Skeletal muscle tissue (tissue), 4 donors: Measurements from ENCODE around the gene ASB5. TPM values are rescaled to one million over a fixed set of nuclear protein-coding genes. Genes with fewer than 3 reads are reported as not detected.

Experiments used
- H3K27ac ChIP-seq: one replicate; pipeline ENCODE4 v1.7.0; 2013; ENCODE audit warnings: mild to moderate bottlenecking, low read depth, low read length, inconsistent platforms
- H3K27me3 ChIP-seq, 3 donors: one replicate each; pipeline ENCODE4 v1.7.0; 2013; ENCODE audit warnings: low read length in 3 of 3; ENCODE audit not compliant: control insufficient read depth in 3 of 3, insufficient read depth in 3 of 3
- H3K36me3 ChIP-seq, 3 donors: one replicate each; pipeline ENCODE4 v1.7.0; 2013; ENCODE audit warnings: low read length in 3 of 3; ENCODE audit not compliant: control insufficient read depth in 3 of 3, insufficient read depth in 3 of 3
- H3K4me1 ChIP-seq, 3 donors: one replicate each; pipeline ENCODE4 v1.7.0; 2013; ENCODE audit warnings: low read length in 3 of 3, mild to moderate bottlenecking in 3 of 3; ENCODE audit not compliant: control insufficient read depth in 3 of 3, insufficient read depth in 3 of 3
- H3K4me3 ChIP-seq, 3 donors: one replicate each; pipeline ENCODE4 v1.7.0; 2013; ENCODE audit warnings: low read length in 3 of 3
- H3K9ac ChIP-seq, 3 donors: one replicate each; pipeline ENCODE4 v1.7.0; 2013; ENCODE audit warnings: low read length in 3 of 3, mild to moderate bottlenecking in 3 of 3, moderate library complexity in 2 of 3, low read depth in 1 of 3
- H3K9me3 ChIP-seq, 3 donors: one replicate each; pipeline ENCODE4 v1.7.0; 2013; ENCODE audit warnings: low read length in 3 of 3; ENCODE audit not compliant: control insufficient read depth in 3 of 3
- total RNA-seq: library from RNA; depleted of rRNA; stranded (reverse); fragments of >200 nt; gene quantifications from one replicate; pipeline ENCODE4 v1.2.3, GENCODE V29; 2014
- donor health status: Osteomylitis.

The ASB5 gene
- total RNA-seq = 77.8 TPM

GRCh38 chr4:176268963-176269362 lies at the start of gene ASB5:
ASB5 (minus strand) TSS chr4:176269222; CDS start chr4:176269108, 114 bp downstream.
- Histone ChIP-seq H3K9me3 (no peaks in the 10 kb centered on the region), H3K27ac (peak within 1 kb of the TSS; percentile 93), H3K4me1 (peaks cover 0 to 3% (median 2%) of the 10 kb centered on the region in 3 donors), H3K9ac (peak within 1 kb of the TSS; percentile 77 to 92 (median 84)), H3K4me3 (peak within 1 kb of the TSS; percentile 77 to 90 (median 81)), H3K27me3 (no peaks in the 10 kb centered on the region), H3K36me3 (peaks cover 5 to 12% (median 11%) of the 10 kb centered on the region in 3 donors)

- Histone ChIP-seq H3K9me3 (no peaks in the 10 kb centered on the region), H3K4me3 (no peak overlapping the region), H3K9ac (no peak overlapping the region), H3K4me1 (no peaks in the 10 kb centered on the region), H3K36me3 (no peaks in the 10 kb centered on the region), H3K27ac (no peak overlapping the region), H3K27me3 (no peaks in the 10 kb centered on the region)
Measured at GRCh38 chr4:176313596-176314336, 44.7 kb upstream of the ASB5 start.

GRCh38 chr4:176309772-176310171 lies 40.8 kb upstream of the ASB5 start:
- H3K9me3 ChIP-seq = no peaks in the 10 kb centered on the region
- no peaks in the 10 kb centered on the region for H3K27me3 ChIP-seq
- no peak overlapping the region for H3K4me3 ChIP-seq
- H3K9ac ChIP-seq = no peak overlapping the region
- H3K27ac ChIP-seq = no peak overlapping the region
- H3K4me1 ChIP-seq = no peaks in the 10 kb centered on the region
- H3K36me3 ChIP-seq = no peaks in the 10 kb centered on the region

- Histone ChIP-seq H3K36me3 (no peaks in the 10 kb centered on the region), H3K27ac (no peak overlapping the region), H3K27me3 (no peaks in the 10 kb centered on the region), H3K9ac (no peak overlapping the region), H3K9me3 (no peaks in the 10 kb centered on the region), H3K4me1 (no peaks in the 10 kb centered on the region), H3K4me3 (no peak overlapping the region)
Measured at GRCh38 chr4:176309046-176309445, 40.0 kb upstream of the ASB5 start.

DNA sequence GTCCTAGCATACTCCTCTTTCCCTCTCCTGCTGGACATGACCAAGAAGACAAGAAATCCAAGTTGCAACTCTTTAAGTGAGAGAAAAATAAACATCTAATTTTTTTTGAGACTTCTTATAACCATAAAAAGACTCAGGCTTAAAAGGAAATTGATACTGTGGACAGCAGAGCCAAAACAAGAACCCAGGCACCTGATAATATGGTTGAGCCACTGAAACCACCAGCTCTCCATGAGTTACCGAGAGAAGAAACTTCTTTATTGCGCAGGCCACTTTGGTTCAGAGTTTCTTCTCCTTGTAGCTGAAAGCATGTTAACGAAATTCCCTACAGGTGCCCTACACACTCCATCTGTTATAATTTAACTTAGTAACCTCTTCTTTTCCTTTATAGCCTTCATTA lies 39.4 kb upstream of the ASB5 start:
- H3K27ac ChIP-seq = no peak overlapping the region
- no peaks in the 10 kb centered on the region for H3K9me3 ChIP-seq
- H3K9ac ChIP-seq = no peak overlapping the region
- no peaks in the 10 kb centered on the region for H3K36me3 ChIP-seq
- H3K4me1 ChIP-seq = no peaks in the 10 kb centered on the region
- H3K27me3 ChIP-seq = no peaks in the 10 kb centered on the region
- no peak overlapping the region for H3K4me3 ChIP-seq

GRCh38 chr4:176307666-176307930 lies 38.6 kb upstream of the ASB5 start:
- H3K27ac ChIP-seq = no peak overlapping the region
- no peaks in the 10 kb centered on the region for H3K27me3 ChIP-seq
- H3K9ac ChIP-seq = no peak overlapping the region
- H3K4me3 ChIP-seq = no peak overlapping the region
- H3K4me1 ChIP-seq = no peaks in the 10 kb centered on the region
- H3K9me3 ChIP-seq = no peaks in the 10 kb centered on the region
- H3K36me3 ChIP-seq = no peaks in the 10 kb centered on the region

- Histone ChIP-seq H3K27ac (no peak overlapping the region), H3K27me3 (no peaks in the 10 kb centered on the region), H3K4me3 (no peak overlapping the region), H3K9ac (no peak overlapping the region), H3K36me3 (no peaks in the 10 kb centered on the region), H3K4me1 (no peaks in the 10 kb centered on the region), H3K9me3 (no peaks in the 10 kb centered on the region)
Measured at GRCh38 chr4:176306837-176307665, 38.0 kb upstream of the ASB5 start.

DNA sequence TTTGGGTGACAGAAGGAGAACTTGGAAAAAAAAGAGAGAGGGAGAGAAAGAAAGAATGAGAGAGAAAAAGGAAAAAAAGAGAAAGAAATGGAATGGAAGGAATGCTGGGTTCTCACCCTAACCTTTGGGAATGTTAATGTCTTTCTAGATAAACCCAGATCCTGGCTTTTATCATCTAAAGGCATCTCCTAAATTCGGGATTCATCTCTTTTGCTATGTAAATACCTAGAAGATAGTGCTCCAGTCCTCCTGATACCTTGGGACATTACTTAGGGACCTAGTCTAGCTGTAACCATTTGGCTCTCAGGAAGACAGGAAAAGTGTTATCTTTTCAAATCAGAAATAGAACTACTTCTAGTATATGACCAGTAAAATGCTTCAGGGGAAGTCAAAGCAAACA lies 34.9 kb upstream of the ASB5 start:
- no peaks in the 10 kb centered on the region for H3K36me3 ChIP-seq
- no peak overlapping the region for H3K9ac ChIP-seq
- no peaks in the 10 kb centered on the region for H3K4me1 ChIP-seq
- H3K27me3 ChIP-seq = no peaks in the 10 kb centered on the region
- no peak overlapping the region for H3K27ac ChIP-seq
- no peaks in the 10 kb centered on the region for H3K9me3 ChIP-seq
- no peak overlapping the region for H3K4me3 ChIP-seq

- H3K9me3 ChIP-seq = no peaks in the 10 kb centered on the region
- no peaks in the 10 kb centered on the region for H3K4me1 ChIP-seq
- no peak overlapping the region for H3K27ac ChIP-seq
- no peak overlapping the region for H3K9ac ChIP-seq
- H3K36me3 ChIP-seq = no peaks in the 10 kb centered on the region
- no peaks in the 10 kb centered on the region for H3K27me3 ChIP-seq
- H3K4me3 ChIP-seq = no peak overlapping the region
Measured at GRCh38 chr4:176302283-176303275, 33.6 kb upstream of the ASB5 start.
